ENCODE results near the gene SLAIN1. TPM values are rescaled to one million over a fixed set of nuclear protein-coding genes. Genes with fewer than 3 reads are reported as not detected.

Gene SLAIN1
- total and polyA plus RNA-seq, 2 donors (not counting 1 experiment from before 2014, with no cell fraction given) = 12.7 to 29.5 TPM

GRCh38 chr13:77781808-77782207 lies 84.3 kb downstream of the SLAIN1 start:
- TF ChIP-seq CTCF (IDR thresholded peaks at IDR 0.05) = no peak
- TF ChIP-seq EZH2 (IDR thresholded peaks at IDR 0.05; ENCODE audit: borderline replicate concordance, insufficient read depth, low read depth, low read length, poor library complexity, severe bottlenecking) = no peak
- CTCF ChIA-PET = interaction anchor here (0.6 to 4.0 kb wide), 6 partner anchors 8 to 1578 kb away, joined by 3 to 43 read pairs (median 3); no protein-coding TSS in a partner anchor
- H3K36me3 ChIP-seq (replicated peaks in 1 of 2; ENCODE audit: control extremely low read depth in 1 of 2, control insufficient read depth in 1 of 2, extremely low read depth in 1 of 2, insufficient read depth in 2 of 2, low read length in 1 of 2) = no peaks in the 10 kb centered on the region
- no peaks in the 10 kb centered on the region for H4K20me1 ChIP-seq (ENCODE audit: control insufficient read depth, insufficient read depth, low read length, poor library complexity, severe bottlenecking)
- H3K4me3 ChIP-seq (ENCODE audit: control extremely low read depth in 1 of 5, extremely low read depth in 1 of 5, insufficient read depth in 1 of 5, low read depth in 2 of 5, low read length in 4 of 5) = no peak overlapping the region
- no peaks in the 10 kb centered on the region for H3K79me2 ChIP-seq (ENCODE audit: control insufficient read depth, insufficient read depth, low read length)
- no peak for DNase-seq
- intact Hi-C loops (cut with micrococcal nuclease) = no loop called here
- POLR2A ChIA-PET = no interaction called here
- peaks cover 5% of the 10 kb centered on the region for H3K27me3 Mint-ChIP-seq
- H3K4me1 ChIP-seq (ENCODE audit: control insufficient read depth in 2 of 2, insufficient read depth in 2 of 2, low read length in 2 of 2) = peaks cover 0 to 4% of the 10 kb centered on the region in 2 donors
- H3K9me3 Mint-ChIP-seq (ENCODE audit: insufficient read depth) = no peaks in the 10 kb centered on the region
- no peak overlapping the region for H3K9ac ChIP-seq (ENCODE audit: low read length)
- peaks cover 0 to 3% (median 0%) of the 10 kb centered on the region in 4 experiments for H3K27me3 ChIP-seq (replicated peaks in 1 of 4; ENCODE audit: control extremely low read depth in 1 of 4, control insufficient read depth in 3 of 4, insufficient read depth in 4 of 4, low read length in 3 of 4)
- H3K27ac ChIP-seq (ENCODE audit: low read length in 2 of 2) = no peak overlapping the region
- H3K4me1 Mint-ChIP-seq = peaks cover 6% of the 10 kb centered on the region
- no peak overlapping the region for H3K4me2 ChIP-seq (replicated peaks; ENCODE audit: low read depth, low read length, poor library complexity, severe bottlenecking)
- H3K27ac Mint-ChIP-seq = no peak overlapping the region
- no peaks in the 10 kb centered on the region for H3K9me3 ChIP-seq (ENCODE audit: control extremely low read depth in 1 of 3, control insufficient read depth in 2 of 3, insufficient read depth in 1 of 3, low read length in 2 of 3)
- H3K4me3 Mint-ChIP-seq = no peak overlapping the region
- no peak for ATAC-seq (ENCODE audit: low read depth)
- no peak overlapping the region for H2AFZ ChIP-seq (ENCODE audit: insufficient read depth, low read depth, low read length, poor library complexity, severe bottlenecking)

GRCh38 chr13:77784515-77784914 lies 87.0 kb downstream of the SLAIN1 start:
- Histone ChIP-seq H3K9ac (ENCODE audit: low read length) (no peak overlapping the region), H2AFZ (ENCODE audit: insufficient read depth, low read depth, low read length, poor library complexity, severe bottlenecking) (no peak overlapping the region), H3K27ac (ENCODE audit: low read length in 2 of 2) (no peak overlapping the region), H3K4me3 (ENCODE audit: control extremely low read depth in 1 of 5, extremely low read depth in 1 of 5, insufficient read depth in 1 of 5, low read depth in 2 of 5, low read length in 4 of 5) (no peak overlapping the region), H3K27me3 (replicated peaks in 1 of 4; ENCODE audit: control extremely low read depth in 1 of 4, control insufficient read depth in 3 of 4, insufficient read depth in 4 of 4, low read length in 3 of 4) (peaks cover 0 to 3% (median 0%) of the 10 kb centered on the region in 4 experiments), H3K4me2 (replicated peaks; ENCODE audit: low read depth, low read length, poor library complexity, severe bottlenecking) (no peak overlapping the region), H3K36me3 (replicated peaks in 1 of 2; ENCODE audit: control extremely low read depth in 1 of 2, control insufficient read depth in 1 of 2, extremely low read depth in 1 of 2, insufficient read depth in 2 of 2, low read length in 1 of 2) (no peaks in the 10 kb centered on the region), H3K4me1 (ENCODE audit: control insufficient read depth in 2 of 2, insufficient read depth in 2 of 2, low read length in 2 of 2) (peaks cover 0 to 4% of the 10 kb centered on the region in 2 donors), H4K20me1 (ENCODE audit: control insufficient read depth, insufficient read depth, low read length, poor library complexity, severe bottlenecking) (no peaks in the 10 kb centered on the region), H3K9me3 (ENCODE audit: control extremely low read depth in 1 of 3, control insufficient read depth in 2 of 3, insufficient read depth in 1 of 3, low read length in 2 of 3) (no peaks in the 10 kb centered on the region), H3K79me2 (ENCODE audit: control insufficient read depth, insufficient read depth, low read length) (no peaks in the 10 kb centered on the region)
- Mint-ChIP-seq H3K4me3 (no peak overlapping the region), H3K27me3 (peaks cover 9% of the 10 kb centered on the region), H3K27ac (no peak overlapping the region), H3K9me3 (ENCODE audit: insufficient read depth) (no peaks in the 10 kb centered on the region), H3K4me1 (peaks cover 5% of the 10 kb centered on the region)
- ChIA-PET POLR2A (no interaction called here), CTCF (interaction anchor here (0.6 to 2.7 kb wide), 2 partner anchors 337 to 338 kb away, joined by 3 to 18 read pairs; no protein-coding TSS in a partner anchor)
- TF ChIP-seq CTCF (IDR thresholded peaks at IDR 0.05) = no peak
- TF ChIP-seq EZH2 (IDR thresholded peaks at IDR 0.05; ENCODE audit: borderline replicate concordance, insufficient read depth, low read depth, low read length, poor library complexity, severe bottlenecking) = no peak
- WGBS (ENCODE audit: insufficient coverage) = 97% methylated on average over 5 of the region's 5 CpGs
- no peak for ATAC-seq (ENCODE audit: low read depth)
- intact Hi-C loops (cut with micrococcal nuclease) = no loop called here
- no peak for DNase-seq
